Activated CD4-positive, alpha-beta T cell treated with anti-CD3 and anti-CD28 coated beads, Interleukin-2, Interleukin-6, amounts not matched to agents 100 ng/mL and 50 ng/mL, durations not matched to agents 16 hours and 8 hours (primary cell): ENCODE data around the gene PLB1.

Experiments
- DNase-seq: peaks from one replicate; pipeline ENCODE4 v3.0.0-alpha.2; 2020

PLB1 gene

DNA sequence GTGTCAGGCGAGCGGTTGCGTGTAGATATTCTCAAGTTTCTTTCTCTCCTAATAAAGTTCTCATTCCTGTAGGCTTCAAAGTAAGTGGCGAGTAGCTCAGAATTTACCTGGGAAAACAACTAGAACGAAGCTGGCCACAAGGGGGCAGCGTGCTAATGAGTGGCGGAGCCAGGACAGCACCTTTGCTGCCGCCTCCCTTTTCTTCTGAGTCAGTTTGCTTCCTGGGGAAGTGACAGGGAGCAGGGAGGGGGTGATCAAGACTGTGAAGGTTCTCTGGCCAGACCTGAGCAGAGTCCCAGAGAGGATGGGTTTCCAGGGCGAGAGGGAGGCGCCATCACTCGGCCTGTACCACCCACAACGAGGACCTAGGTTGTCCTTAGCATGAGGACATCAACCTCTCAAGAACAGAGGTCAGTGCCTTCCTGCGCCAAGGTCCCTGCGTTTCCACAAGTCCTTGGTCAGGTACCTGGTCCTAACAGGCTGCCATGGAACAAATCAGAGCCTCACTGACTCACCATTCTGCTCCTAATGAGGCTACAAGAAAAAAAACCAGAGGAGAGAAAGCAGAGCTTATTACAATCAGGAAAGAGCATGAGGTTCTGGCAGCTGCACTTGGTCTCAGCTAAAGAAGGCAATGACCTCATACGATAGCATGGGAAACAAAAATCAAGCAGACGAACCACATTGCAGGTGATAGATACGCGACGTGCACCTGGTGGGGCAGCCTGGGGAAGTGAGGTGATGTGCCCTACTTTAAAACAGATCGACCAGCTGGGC lies 98.7 kb downstream of the PLB1 start:
- peak; percentile 91 for DNase-seq

GRCh38 chr2:28595323-28595722 lies 99.5 kb downstream of the PLB1 start:
- DNase-seq: no peak

GRCh38 chr2:28598484-28598883 lies 102.6 kb downstream of the PLB1 start:
- DNase-seq: no peak

DNA sequence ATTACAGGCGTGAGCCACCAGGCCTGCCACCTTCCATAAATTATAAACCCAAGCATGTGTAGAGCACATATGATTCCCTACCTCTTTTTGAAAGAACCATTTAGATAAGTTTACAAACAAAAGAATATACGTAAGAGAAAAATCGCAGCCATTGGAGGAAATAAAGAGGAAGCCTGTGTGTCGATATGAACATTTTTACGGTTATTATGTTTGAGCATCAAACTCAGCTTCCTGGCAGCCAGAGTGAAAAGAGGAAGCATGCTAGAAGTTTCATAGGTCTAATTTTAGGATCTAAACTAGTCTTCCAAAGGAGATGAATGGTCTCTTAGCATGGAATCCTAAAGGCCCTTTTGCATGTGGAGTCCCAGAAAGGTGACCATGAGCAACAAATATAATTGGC lies 104.3 kb downstream of the PLB1 start:
- DNase-seq: no peak

- DNase-seq: no peak
Measured at GRCh38 chr2:28601616-28602015, 105.8 kb downstream of the PLB1 start.

GRCh38 chr2:28602136-28602660 lies 106.3 kb downstream of the PLB1 start:
- no peak for DNase-seq

DNA sequence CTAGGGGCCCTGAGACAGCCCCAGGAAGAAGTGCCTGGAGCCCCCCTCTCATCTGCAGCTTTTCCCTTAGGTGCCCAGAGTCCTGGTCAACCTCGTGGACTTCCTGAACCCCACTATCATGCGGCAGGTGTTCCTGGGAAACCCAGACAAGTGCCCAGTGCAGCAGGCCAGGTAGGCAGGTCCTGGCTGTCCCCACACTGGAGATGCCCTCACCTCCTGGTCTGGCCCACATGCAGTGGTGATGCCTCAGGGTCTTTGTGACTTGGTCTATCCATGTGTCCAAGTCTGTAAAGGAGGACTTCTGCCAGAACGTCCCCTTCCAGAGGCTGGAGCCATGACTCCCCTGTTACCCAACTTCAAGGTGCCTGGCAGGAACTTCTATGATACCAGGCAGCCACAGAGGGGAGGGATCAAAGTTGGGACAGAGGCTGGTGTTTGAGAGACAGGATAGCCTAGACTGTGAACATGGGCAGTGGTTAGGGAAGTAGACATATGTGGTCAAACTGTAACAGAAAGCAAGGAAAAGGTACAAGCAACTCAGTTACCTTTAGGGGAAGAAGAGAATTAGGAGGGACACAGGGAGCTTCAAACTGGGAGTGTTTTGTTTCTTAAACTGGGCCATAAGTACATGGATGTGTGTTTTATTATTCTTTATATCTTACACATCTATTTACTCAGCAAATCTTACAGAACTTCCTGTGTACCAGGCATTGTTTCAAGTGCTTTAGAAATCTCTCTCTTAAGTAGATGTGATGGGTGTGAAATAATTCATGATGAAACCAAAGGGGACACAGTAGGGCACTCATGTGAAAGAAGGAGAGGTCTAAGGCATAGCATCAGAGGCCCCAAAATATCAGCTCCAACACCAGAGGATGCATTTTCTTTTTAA lies 107.1 kb downstream of the PLB1 start:
- DNase-seq: no peak

- no peak for DNase-seq
Measured at GRCh38 chr2:28603821-28604220, 108.0 kb downstream of the PLB1 start.

- no peak for DNase-seq
Measured at GRCh38 chr2:28604284-28604843, 108.5 kb downstream of the PLB1 start.

GRCh38 chr2:28606986-28607441 lies 111.2 kb downstream of the PLB1 start:
- DNase-seq: no peak

GRCh38 chr2:28607730-28608499 lies 112.1 kb downstream of the PLB1 start:
- DNase-seq: no peak

DNA sequence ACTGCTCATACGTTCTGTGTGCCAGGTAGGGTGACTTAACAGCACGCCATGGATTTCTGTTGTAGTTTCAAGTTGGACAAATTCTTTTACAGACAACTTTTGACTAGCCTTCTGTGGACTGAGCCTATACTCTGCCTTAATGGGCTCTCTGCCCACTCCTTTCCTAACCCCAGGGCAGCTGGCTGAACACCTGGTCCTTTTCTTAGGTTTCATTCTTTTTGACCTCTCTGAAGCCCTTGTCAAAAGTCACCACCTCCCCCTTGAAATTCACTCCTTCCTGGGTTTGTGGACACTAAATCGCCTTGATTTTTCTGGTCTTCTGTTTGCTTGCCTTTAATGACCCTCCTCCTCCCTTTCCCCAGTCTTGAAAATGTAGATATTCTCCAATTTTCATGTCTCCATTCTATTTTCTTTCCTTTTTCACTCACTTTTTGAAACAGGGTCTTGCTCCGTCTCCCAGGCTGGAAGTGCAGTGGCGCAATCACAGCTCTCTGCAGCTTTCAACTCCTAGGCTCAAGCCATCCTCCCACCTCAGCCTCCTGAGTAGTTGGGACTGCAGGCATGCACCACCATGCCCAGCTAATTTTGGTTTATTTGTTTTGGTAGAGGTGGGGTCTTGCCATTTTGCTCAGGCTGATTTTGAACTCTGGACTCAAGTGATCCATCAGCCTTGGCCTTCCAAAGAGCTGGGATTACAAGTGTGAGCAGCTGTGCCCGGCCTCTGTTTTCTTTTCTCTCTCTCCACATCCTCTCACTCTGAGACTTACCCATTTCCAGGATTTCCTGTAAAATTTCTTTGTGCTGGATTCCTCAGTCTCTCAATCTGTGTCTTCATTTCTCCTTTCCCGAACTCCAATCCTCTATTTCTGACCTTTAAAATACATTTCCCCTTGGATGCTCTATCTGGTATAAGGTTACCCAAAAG lies 112.9 kb downstream of the PLB1 start:
- DNase-seq: no peak

DNA sequence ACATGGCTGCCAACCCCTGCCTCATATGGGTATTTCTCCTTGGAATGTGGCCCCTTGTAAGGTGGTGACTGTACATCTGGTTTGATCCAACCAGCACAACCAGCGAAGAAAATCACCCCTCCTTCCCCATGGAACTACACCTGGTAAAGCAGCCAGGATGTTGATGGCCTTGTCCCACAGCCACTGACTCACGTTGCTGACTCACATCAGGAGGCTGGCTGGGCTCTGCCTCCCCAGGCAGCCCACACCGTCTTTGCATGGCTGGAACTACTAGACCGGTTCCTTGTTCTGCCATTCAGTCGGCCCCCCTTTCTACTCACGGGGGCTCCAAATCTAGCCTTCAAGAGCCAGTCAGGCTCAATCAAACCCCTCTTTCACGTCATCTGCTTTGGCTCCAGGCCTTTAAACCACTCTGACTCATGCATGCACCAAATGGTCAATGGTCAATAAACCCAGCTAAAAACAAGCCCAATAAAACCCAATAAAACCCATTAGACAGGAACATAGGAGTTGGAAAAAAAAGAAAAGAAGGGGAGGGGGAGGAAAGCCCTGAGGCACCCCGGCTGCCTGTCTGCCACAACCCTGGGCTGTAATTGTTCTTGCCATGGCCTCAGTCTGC lies 114.8 kb downstream of the PLB1 start:
- peak; percentile 65 for DNase-seq

- no peak for DNase-seq
Measured at GRCh38 chr2:28612131-28612812, 116.4 kb downstream of the PLB1 start.

GRCh38 chr2:28613186-28613585 lies 117.3 kb downstream of the PLB1 start:
- DNase-seq: peak; percentile 41

DNA sequence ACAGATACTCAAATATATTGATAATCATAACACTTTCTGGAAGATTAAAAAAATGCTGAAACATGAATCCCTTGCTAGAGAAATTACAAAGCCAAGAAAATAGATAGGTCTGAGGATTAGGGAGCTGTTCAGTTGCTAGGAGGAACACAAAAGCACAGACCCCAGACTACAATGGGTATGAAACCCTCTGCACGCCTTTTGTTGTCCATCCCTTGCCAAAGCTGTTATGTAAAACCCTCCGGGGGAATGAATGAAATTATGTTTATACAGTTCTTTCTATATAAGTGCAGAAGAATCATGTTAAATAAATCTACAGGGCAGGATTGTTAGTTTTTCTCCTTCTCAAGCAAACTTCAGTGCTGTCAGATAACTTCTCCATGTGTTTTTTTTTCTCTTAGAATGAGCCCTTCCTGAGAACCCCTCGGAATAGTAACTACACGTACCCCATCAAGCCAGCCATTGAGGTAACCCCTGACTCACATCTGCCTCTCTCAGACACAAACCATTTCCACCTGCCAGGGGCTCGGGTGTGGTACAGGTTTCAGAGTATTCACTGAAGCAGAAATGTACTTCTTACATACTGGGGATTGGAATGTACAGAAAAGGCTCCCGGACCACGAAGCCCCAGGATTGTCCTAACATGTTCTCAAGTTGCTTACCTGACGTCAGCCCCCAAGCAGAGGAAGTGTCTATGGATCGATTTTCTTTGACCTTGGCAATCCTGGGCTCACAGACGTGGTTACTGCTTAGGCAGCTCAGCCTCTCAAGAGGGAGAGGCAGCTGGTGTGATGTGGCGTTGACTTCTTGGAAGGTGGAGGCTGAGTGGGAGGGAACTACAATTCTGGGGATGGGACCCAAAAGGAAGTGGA lies 118.0 kb downstream of the PLB1 start:
- DNase-seq: peak; percentile 50

- peak; percentile 34 for DNase-seq
Measured at GRCh38 chr2:28615706-28616105, 119.8 kb downstream of the PLB1 start.

- no peak for DNase-seq
Measured at GRCh38 chr2:28616396-28616999, 120.6 kb downstream of the PLB1 start.
